Fibroblast of villous mesenchyme (primary cell): ENCODE measurements around the gene PRSS36. TPM values are rescaled to one million over a fixed set of nuclear protein-coding genes. Genes with fewer than 3 reads are reported as not detected.

Experiments used
- DNase-seq: peaks from one replicate; pipeline ENCODE4 v3.0.0-alpha.2; 2010; ENCODE audit warnings: low read depth
- H3K4me3 ChIP-seq: 2 replicates; pipeline ENCODE4 v1.5.1; 2011; ENCODE audit warnings: low read depth, mild to moderate bottlenecking, low read length
- total RNA-seq: library from RNA; depleted of rRNA; stranded (reverse); fragments of >200 nt; gene quantifications from 2 replicates; pipeline ENCODE4 v1.2.3, GENCODE V29; 2012
- TF ChIP-seq, protein P1 (sequence below): IDR thresholded peaks from 2 replicates; pipeline ENCODE4 v1.5.1; 2012; ENCODE audit warnings: low read depth, mild to moderate bottlenecking, low read length; ENCODE audit not compliant: insufficient read depth

PRSS36 gene
- total RNA-seq, 1 donor = under 0.01 TPM

- no peak for DNase-seq
- TF ChIP-seq, protein P1, sequence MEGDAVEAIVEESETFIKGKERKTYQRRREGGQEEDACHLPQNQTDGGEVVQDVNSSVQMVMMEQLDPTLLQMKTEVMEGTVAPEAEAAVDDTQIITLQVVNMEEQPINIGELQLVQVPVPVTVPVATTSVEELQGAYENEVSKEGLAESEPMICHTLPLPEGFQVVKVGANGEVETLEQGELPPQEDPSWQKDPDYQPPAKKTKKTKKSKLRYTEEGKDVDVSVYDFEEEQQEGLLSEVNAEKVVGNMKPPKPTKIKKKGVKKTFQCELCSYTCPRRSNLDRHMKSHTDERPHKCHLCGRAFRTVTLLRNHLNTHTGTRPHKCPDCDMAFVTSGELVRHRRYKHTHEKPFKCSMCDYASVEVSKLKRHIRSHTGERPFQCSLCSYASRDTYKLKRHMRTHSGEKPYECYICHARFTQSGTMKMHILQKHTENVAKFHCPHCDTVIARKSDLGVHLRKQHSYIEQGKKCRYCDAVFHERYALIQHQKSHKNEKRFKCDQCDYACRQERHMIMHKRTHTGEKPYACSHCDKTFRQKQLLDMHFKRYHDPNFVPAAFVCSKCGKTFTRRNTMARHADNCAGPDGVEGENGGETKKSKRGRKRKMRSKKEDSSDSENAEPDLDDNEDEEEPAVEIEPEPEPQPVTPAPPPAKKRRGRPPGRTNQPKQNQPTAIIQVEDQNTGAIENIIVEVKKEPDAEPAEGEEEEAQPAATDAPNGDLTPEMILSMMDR = no peak
- H3K4me3 ChIP-seq = no peak overlapping the region
These were observed 37.9 kb downstream of the PRSS36 start for GRCh38 chr16:31111881-31112466.

DNA sequence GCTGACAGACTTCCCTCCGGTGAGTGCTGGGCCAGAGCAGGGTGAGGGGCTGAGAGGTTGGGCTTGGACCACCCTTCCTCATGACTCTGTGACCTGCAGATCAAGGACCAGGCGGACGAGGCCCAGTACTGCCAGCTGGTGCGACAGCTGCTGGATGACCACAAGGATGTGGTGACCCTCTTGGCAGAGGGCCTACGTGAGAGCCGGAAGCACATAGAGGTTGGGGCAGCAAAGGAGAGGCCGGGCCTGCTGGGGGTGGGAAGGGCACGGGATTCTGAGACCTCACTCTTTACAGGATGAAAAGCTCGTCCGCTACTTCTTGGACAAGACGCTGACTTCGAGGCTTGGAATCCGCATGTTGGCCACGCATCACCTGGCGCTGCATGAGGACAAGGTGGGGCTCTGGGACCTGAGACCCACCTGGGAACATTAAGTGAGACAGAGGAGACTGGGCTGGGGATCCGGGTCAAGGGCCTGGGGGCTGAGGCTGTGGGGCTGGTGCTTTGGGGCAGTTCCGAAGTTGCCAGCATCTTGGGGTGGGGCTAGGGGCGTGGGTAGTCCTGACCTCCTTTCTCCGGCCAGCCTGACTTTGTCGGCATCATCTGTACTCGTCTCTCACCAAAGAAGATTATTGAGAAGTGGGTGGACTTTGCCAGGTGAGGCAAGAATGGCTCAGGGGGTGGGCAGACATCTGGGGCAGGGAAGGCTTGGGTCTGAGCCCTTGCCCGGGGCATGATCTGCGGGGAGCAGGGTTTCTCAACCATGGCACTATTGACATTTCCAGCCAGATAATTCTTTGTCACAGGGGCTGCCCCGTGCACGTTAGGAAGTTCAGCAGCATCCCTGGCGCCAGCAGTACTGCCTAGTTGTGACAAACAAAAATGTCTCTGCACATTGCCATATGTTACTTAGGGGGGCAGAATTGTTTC lies 39.5 kb downstream of the PRSS36 start:
- TF ChIP-seq, protein P1 = no peak
- no peak for DNase-seq
- no peak overlapping the region for H3K4me3 ChIP-seq

- TF ChIP-seq, protein P1 = no peak
- no peak for DNase-seq
- peak overlapping the region; percentile 90 for H3K4me3 ChIP-seq
These were observed 40.2 kb downstream of the PRSS36 start for GRCh38 chr16:31109622-31110021.

GRCh38 chr16:31108794-31109558 lies 40.9 kb downstream of the PRSS36 start:
- no peak for DNase-seq
- peak overlapping the region; percentile 90 for H3K4me3 ChIP-seq
- TF ChIP-seq, protein P1 = no peak

DNA sequence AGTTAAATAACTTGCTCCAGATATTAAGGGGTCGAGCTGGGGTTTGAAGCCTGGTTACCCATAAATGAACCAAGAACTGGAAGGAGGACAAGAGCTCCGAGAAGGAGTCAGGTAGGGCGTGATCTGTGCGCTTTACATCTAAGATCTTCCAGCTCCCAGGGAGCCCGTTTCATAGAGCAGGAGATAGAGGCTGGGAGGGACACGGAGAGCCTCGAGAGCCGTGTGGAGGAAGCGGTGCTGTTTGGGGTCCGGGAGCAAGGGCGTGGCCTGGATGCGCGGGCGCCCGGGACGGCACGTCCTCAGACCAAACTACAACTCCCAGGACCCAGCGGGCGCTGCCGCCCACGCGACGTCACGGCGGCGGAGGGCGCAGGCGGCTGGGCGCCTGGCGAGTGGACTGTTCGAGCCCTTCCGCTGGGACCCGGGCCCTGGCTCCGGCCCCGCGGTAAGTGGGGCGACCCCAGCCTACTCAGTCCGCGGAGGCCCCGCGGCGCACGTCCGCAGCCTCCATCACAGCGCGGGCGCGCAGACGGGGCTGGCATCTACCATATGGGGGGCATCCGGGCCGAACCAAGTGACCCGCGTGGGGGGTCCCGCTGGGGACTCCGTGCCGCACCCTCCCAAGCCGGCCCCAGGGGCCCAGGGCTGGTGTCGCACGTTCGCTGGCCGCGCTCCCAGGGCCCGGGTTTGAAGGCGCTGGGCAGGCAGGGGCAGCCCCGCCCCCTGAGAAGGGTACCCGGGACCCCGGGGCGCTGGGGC lies 41.7 kb downstream of the PRSS36 start, which contains the start of gene BCKDK:
TSS of gene BCKDK (plus strand) at position 352 of the 759 bp plus-strand sequence. CDS start 838 bp downstream, outside the sequence.
- TF ChIP-seq, protein P1 = no peak
- DNase-seq = peak; percentile 60
- peak within 1 kb of the TSS; percentile 90 for H3K4me3 ChIP-seq

DNA sequence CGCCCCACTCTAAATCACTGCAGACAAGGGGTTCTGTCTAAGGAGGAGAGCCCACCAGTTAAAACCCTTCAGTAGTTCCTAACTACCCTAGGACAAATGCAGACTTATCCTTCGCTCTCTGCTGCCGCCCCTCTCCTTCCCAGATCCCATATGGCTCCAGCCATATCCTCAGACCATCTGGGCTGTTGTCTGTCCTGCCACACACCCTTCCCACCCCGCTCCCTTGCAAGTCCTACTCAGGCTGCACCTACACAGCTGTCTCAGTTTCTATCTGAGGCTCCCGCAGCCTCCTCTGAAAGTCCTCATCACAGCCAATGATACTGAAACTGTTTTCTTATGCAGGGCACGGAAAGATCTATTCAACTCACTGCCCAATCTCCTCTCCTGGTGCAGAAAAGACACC lies 42.4 kb downstream of the PRSS36 start:
- TF ChIP-seq, protein P1 = no peak
- no peak overlapping the region for H3K4me3 ChIP-seq
- DNase-seq = no peak
